Activated CD8-positive, alpha-beta memory T cell treated with anti-CD3 and anti-CD28 coated beads, Interleukin-2, amount 10 ng/mL, durations not matched to agents 7 days and 5 days (primary cell): ENCODE measurements around the gene CNNM4. TPM values are rescaled to one million over a fixed set of nuclear protein-coding genes. Genes with fewer than 3 reads are reported as not detected.

Source experiments
- ATAC-seq: fragments of 150-1000 bp; cut with Tn5 transposase; one replicate; pipeline ENCODE4 v1.10.0; 2021; ENCODE audit warnings: moderate library complexity
- CTCF ChIA-PET: fragments of 350-600 bp; sonication (Branson Sonifier 250); formaldehyde crosslinking; loops from one replicate; lab custom pipeline; 2021; ENCODE audit warnings: antibody characterized with exemption; lab: Charles Lee
- DNase-seq: peaks from one replicate; pipeline ENCODE4 v3.0.0-alpha.2; 2020
- H3K27ac Mint-ChIP-seq: one replicate; pipeline ENCODE4 v1.8.0; 2021; ENCODE audit warnings: mild to moderate bottlenecking, mixed read lengths
- H3K27me3 Mint-ChIP-seq: one replicate; pipeline ENCODE4 v1.8.0; 2021; ENCODE audit warnings: mixed read lengths
- H3K36me3 Mint-ChIP-seq: one replicate; pipeline ENCODE4 v1.8.0; 2021; ENCODE audit warnings: mild to moderate bottlenecking, mixed read lengths
- H3K4me1 Mint-ChIP-seq: one replicate; pipeline ENCODE4 v1.8.0; 2021; ENCODE audit warnings: mixed read lengths
- H3K4me3 Mint-ChIP-seq: one replicate; pipeline ENCODE4 v1.8.0; 2021; ENCODE audit warnings: mild to moderate bottlenecking, moderate library complexity, mixed read lengths
- H3K9me3 Mint-ChIP-seq: one replicate; pipeline ENCODE4 v1.8.0; 2022; ENCODE audit warnings: low read depth, mixed read lengths
- total RNA-seq, 2 experiments: library from RNA; stranded (reverse); gene quantifications; one replicate each; pipeline ENCODE4 v1.2.3, GENCODE V29; 2021

The CNNM4 gene
- 1 to 10 TPM; 7.6 to 7.9 TPM for total RNA-seq

GRCh38 chr2:96760036-96760985 is at the start of gene CNNM4:
TSS of gene CNNM4 (plus strand) at chr2:96760902. CDS start at chr2:96761000, 98 bp downstream.
- Mint-ChIP-seq H3K4me1 (peaks cover 48% of the 10 kb centered on the region), H3K36me3 (no peaks in the 10 kb centered on the region), H3K27ac (peak within 1 kb of the TSS; percentile 83), H3K9me3 (no peaks in the 10 kb centered on the region), H3K27me3 (no peaks in the 10 kb centered on the region), H3K4me3 (peak within 1 kb of the TSS; percentile 77)
- CTCF ChIA-PET: interaction anchor here (0.6 to 8.6 kb wide), 18 partner anchors 10 to 206 kb away, joined by 3 to 121 read pairs (median 4); partner anchors contain the start of genes ANKRD39, CNNM3, KANSL3 and LMAN2L
- peak; percentile 97 for ATAC-seq
- peak; percentile 94 for DNase-seq

GRCh38 chr2:96710985-96711384 is 49.7 kb upstream of the CNNM4 start:
- H3K27me3 Mint-ChIP-seq: no peaks in the 10 kb centered on the region
- DNase-seq (no peak), ATAC-seq (no peak)
- CTCF ChIA-PET: no interaction called here
- peaks cover 23% of the 10 kb centered on the region for H3K36me3 Mint-ChIP-seq
- no peak overlapping the region for H3K27ac Mint-ChIP-seq
- H3K9me3 Mint-ChIP-seq: no peaks in the 10 kb centered on the region
- H3K4me3 Mint-ChIP-seq: no peak overlapping the region
- no peaks in the 10 kb centered on the region for H3K4me1 Mint-ChIP-seq

- ATAC-seq (no peak), DNase-seq (no peak)
- H3K4me3 Mint-ChIP-seq: no peak overlapping the region
- H3K4me1 Mint-ChIP-seq: no peaks in the 10 kb centered on the region
- no peaks in the 10 kb centered on the region for H3K9me3 Mint-ChIP-seq
- H3K27ac Mint-ChIP-seq: no peak overlapping the region
- peaks cover 6% of the 10 kb centered on the region for H3K36me3 Mint-ChIP-seq
- H3K27me3 Mint-ChIP-seq: no peaks in the 10 kb centered on the region
- CTCF ChIA-PET: no interaction called here
These were observed 45.0 kb upstream of the CNNM4 start for GRCh38 chr2:96715658-96716057.

- H3K27me3 Mint-ChIP-seq: no peaks in the 10 kb centered on the region
- no peaks in the 10 kb centered on the region for H3K9me3 Mint-ChIP-seq
- ATAC-seq (no peak), DNase-seq (no peak)
- no peaks in the 10 kb centered on the region for H3K4me1 Mint-ChIP-seq
- CTCF ChIA-PET: no interaction called here
- no peak overlapping the region for H3K27ac Mint-ChIP-seq
- H3K4me3 Mint-ChIP-seq: no peak overlapping the region
- H3K36me3 Mint-ChIP-seq: peaks cover 4% of the 10 kb centered on the region
These were observed 44.3 kb upstream of the CNNM4 start for GRCh38 chr2:96716388-96716787.

- H3K9me3 Mint-ChIP-seq: no peaks in the 10 kb centered on the region
- ATAC-seq: no peak
- H3K4me1 Mint-ChIP-seq: no peaks in the 10 kb centered on the region
- H3K27me3 Mint-ChIP-seq: no peaks in the 10 kb centered on the region
- H3K4me3 Mint-ChIP-seq: no peak overlapping the region
- CTCF ChIA-PET: no interaction called here
- no peak overlapping the region for H3K27ac Mint-ChIP-seq
- no peak for DNase-seq
- H3K36me3 Mint-ChIP-seq: peaks cover 25% of the 10 kb centered on the region
These were observed 34.6 kb upstream of the CNNM4 start for GRCh38 chr2:96726131-96726530.

GRCh38 chr2:96727431-96727830 is 33.3 kb upstream of the CNNM4 start:
- CTCF ChIA-PET: no interaction called here
- Mint-ChIP-seq H3K27me3 (no peaks in the 10 kb centered on the region), H3K36me3 (peaks cover 26% of the 10 kb centered on the region), H3K9me3 (no peaks in the 10 kb centered on the region), H3K27ac (no peak overlapping the region), H3K4me1 (no peaks in the 10 kb centered on the region), H3K4me3 (no peak overlapping the region)
- ATAC-seq (no peak), DNase-seq (no peak)

- Mint-ChIP-seq H3K4me1 (no peaks in the 10 kb centered on the region), H3K36me3 (peaks cover 35% of the 10 kb centered on the region), H3K9me3 (no peaks in the 10 kb centered on the region), H3K27me3 (no peaks in the 10 kb centered on the region), H3K4me3 (no peak overlapping the region), H3K27ac (no peak overlapping the region)
- DNase-seq (no peak), ATAC-seq (no peak)
- CTCF ChIA-PET: interaction anchor here (0.9 to 1.5 kb wide), 3 partner anchors 34 to 322 kb away, joined by 3 to 4 read pairs (median 3); no protein-coding TSS in a partner anchor
These were observed 31.0 kb upstream of the CNNM4 start for GRCh38 chr2:96729748-96730147.

- H3K4me1 Mint-ChIP-seq: no peaks in the 10 kb centered on the region
- H3K4me3 Mint-ChIP-seq: no peak overlapping the region
- peaks cover 35% of the 10 kb centered on the region for H3K36me3 Mint-ChIP-seq
- CTCF ChIA-PET: interaction anchor here (0.9 to 1.5 kb wide), 4 partner anchors 29 to 323 kb away, joined by 3 to 4 read pairs (median 3); no protein-coding TSS in a partner anchor
- H3K27me3 Mint-ChIP-seq: no peaks in the 10 kb centered on the region
- H3K9me3 Mint-ChIP-seq: no peaks in the 10 kb centered on the region
- DNase-seq (no peak), ATAC-seq (no peak)
- no peak overlapping the region for H3K27ac Mint-ChIP-seq
These were observed 30.5 kb upstream of the CNNM4 start for GRCh38 chr2:96730212-96730611.

- H3K27me3 Mint-ChIP-seq: no peaks in the 10 kb centered on the region
- peaks cover 9% of the 10 kb centered on the region for H3K4me1 Mint-ChIP-seq
- CTCF ChIA-PET: no interaction called here
- no peak overlapping the region for H3K4me3 Mint-ChIP-seq
- no peaks in the 10 kb centered on the region for H3K9me3 Mint-ChIP-seq
- H3K36me3 Mint-ChIP-seq: peaks cover 25% of the 10 kb centered on the region
- H3K27ac Mint-ChIP-seq: no peak overlapping the region
- DNase-seq (no peak), ATAC-seq (no peak)
These were observed 26.8 kb upstream of the CNNM4 start for GRCh38 chr2:96733931-96734330.

- Mint-ChIP-seq H3K4me3 (no peak overlapping the region), H3K27me3 (no peaks in the 10 kb centered on the region), H3K27ac (no peak overlapping the region), H3K36me3 (peaks cover 21% of the 10 kb centered on the region), H3K4me1 (peaks cover 19% of the 10 kb centered on the region), H3K9me3 (no peaks in the 10 kb centered on the region)
- DNase-seq: no peak
- CTCF ChIA-PET: no interaction called here
- ATAC-seq: no peak
These were observed 25.7 kb upstream of the CNNM4 start for GRCh38 chr2:96734880-96735583.

GRCh38 chr2:96737251-96737650 is 23.5 kb upstream of the CNNM4 start:
- peaks cover 32% of the 10 kb centered on the region for H3K4me1 Mint-ChIP-seq

GRCh38 chr2:96737831-96738230 is 22.9 kb upstream of the CNNM4 start:
- Mint-ChIP-seq H3K36me3 (peaks cover 13% of the 10 kb centered on the region), H3K9me3 (no peaks in the 10 kb centered on the region), H3K27me3 (no peaks in the 10 kb centered on the region), H3K27ac (peak overlapping the region; percentile 41), H3K4me3 (peak overlapping the region; percentile 6), H3K4me1 (peaks cover 35% of the 10 kb centered on the region)
- DNase-seq: no peak
- CTCF ChIA-PET: interaction anchor here (3.6 kb wide), 1 partner anchor 23 kb away, joined by 14 read pairs; the partner anchor contains the start of gene CNNM4
- no peak for ATAC-seq

More at GRCh38 chr2:96737251-96737650, 23.5 kb upstream of the CNNM4 start:
- H3K27me3 Mint-ChIP-seq: no peaks in the 10 kb centered on the region
- CTCF ChIA-PET: interaction anchor here (1.3 to 1.7 kb wide), 2 partner anchors 26 to 63 kb away, joined by 6 to 9 read pairs; no protein-coding TSS in a partner anchor
- H3K9me3 Mint-ChIP-seq: no peaks in the 10 kb centered on the region
- ATAC-seq (no peak), DNase-seq (no peak)
- H3K4me3 Mint-ChIP-seq: no peak overlapping the region
- H3K36me3 Mint-ChIP-seq: peaks cover 13% of the 10 kb centered on the region
- H3K27ac Mint-ChIP-seq: no peak overlapping the region

- Mint-ChIP-seq H3K4me3 (peak overlapping the region; percentile 97), H3K4me1 (peaks cover 38% of the 10 kb centered on the region), H3K27me3 (no peaks in the 10 kb centered on the region), H3K9me3 (no peaks in the 10 kb centered on the region), H3K27ac (peak overlapping the region; percentile 87), H3K36me3 (peaks cover 4% of the 10 kb centered on the region)
- ATAC-seq (no peak), DNase-seq (no peak)
- CTCF ChIA-PET: interaction anchor here (3.6 kb wide), 1 partner anchor 22 kb away, joined by 14 read pairs; the partner anchor contains the start of gene CNNM4
These were observed 21.5 kb upstream of the CNNM4 start for GRCh38 chr2:96739076-96739632.
